Measurements from ENCODE around the gene CHAF1B.
"Not testable (repeated sequence)": the region's sequence is repeated elsewhere in the genome, so short reads cannot be mapped to it uniquely, and the experiment has no call there.

The CHAF1B gene

GRCh38 chr21:36396325-36396724 is 11.1 kb downstream of the CHAF1B start:
- Histone ChIP-seq H3K9me2 (ENCODE audit: low read depth, low read length) (no peaks in the 10 kb centered on the region), H3K9ac (ENCODE audit: low read length) (no peak overlapping the region), H3F3A (ENCODE audit: insufficient read depth, low read length) (no peaks in the 10 kb centered on the region), H3K9me3 (ENCODE audit: low read length) (no peaks in the 10 kb centered on the region), H2AFZ (ENCODE audit: low read length) (no peak overlapping the region), H3K4me2 (ENCODE audit: low read length) (no peak overlapping the region), H3K36me3 (ENCODE audit: insufficient read depth, low read length) (peaks cover 71% of the 10 kb centered on the region), H3K4me3 (ENCODE audit: low read depth, low read length, poor library complexity, severe bottlenecking) (no peak overlapping the region), H3K79me2 (ENCODE audit: insufficient read depth, low read length) (no peaks in the 10 kb centered on the region), H3K27me3 (ENCODE audit: insufficient read depth, low read length) (no peaks in the 10 kb centered on the region), H4K20me1 (ENCODE audit: insufficient read depth, low read length) (no peaks in the 10 kb centered on the region), H3K4me1 (ENCODE audit: insufficient read depth, low read length, severe bottlenecking) (no peaks in the 10 kb centered on the region), H3K27ac (ENCODE audit: low read depth, low read length, poor library complexity, severe bottlenecking) (no peak overlapping the region)
- TF ChIP-seq, protein P1, sequence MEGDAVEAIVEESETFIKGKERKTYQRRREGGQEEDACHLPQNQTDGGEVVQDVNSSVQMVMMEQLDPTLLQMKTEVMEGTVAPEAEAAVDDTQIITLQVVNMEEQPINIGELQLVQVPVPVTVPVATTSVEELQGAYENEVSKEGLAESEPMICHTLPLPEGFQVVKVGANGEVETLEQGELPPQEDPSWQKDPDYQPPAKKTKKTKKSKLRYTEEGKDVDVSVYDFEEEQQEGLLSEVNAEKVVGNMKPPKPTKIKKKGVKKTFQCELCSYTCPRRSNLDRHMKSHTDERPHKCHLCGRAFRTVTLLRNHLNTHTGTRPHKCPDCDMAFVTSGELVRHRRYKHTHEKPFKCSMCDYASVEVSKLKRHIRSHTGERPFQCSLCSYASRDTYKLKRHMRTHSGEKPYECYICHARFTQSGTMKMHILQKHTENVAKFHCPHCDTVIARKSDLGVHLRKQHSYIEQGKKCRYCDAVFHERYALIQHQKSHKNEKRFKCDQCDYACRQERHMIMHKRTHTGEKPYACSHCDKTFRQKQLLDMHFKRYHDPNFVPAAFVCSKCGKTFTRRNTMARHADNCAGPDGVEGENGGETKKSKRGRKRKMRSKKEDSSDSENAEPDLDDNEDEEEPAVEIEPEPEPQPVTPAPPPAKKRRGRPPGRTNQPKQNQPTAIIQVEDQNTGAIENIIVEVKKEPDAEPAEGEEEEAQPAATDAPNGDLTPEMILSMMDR (IDR thresholded peaks at IDR 0.05; ENCODE audit: low read length): no peak
- no peak for TF ChIP-seq EZH2 (IDR thresholded peaks at IDR 0.05; ENCODE audit: borderline replicate concordance, low read length)

DNA sequence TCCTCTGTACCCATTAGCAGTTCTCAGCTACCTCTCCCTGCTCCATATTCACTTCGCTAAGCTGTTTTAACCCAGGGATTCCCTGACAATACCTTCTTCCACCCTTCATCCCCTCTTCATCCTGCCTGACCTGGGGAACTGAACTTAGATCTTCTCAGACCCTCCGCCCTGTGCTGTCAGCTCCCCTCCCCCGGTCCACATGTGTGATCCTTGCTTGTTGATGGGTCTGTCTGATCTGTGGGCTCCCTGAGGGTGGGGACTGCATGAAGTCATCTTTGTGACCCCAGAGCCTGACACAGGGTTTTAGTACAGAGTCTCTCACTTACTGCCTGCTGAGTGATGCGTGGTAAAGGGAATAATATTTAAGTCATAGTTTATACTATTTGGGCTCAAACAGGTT is 11.8 kb downstream of the CHAF1B start:
- Histone ChIP-seq H4K20me1 (ENCODE audit: insufficient read depth, low read length) (no peaks in the 10 kb centered on the region), H3K9me2 (ENCODE audit: low read depth, low read length) (no peaks in the 10 kb centered on the region), H3K36me3 (ENCODE audit: insufficient read depth, low read length) (peaks cover 71% of the 10 kb centered on the region), H3F3A (ENCODE audit: insufficient read depth, low read length) (no peaks in the 10 kb centered on the region), H3K27me3 (ENCODE audit: insufficient read depth, low read length) (no peaks in the 10 kb centered on the region), H2AFZ (ENCODE audit: low read length) (no peak overlapping the region), H3K9ac (ENCODE audit: low read length) (no peak overlapping the region), H3K9me3 (ENCODE audit: low read length) (no peaks in the 10 kb centered on the region), H3K4me3 (ENCODE audit: low read depth, low read length, poor library complexity, severe bottlenecking) (no peak overlapping the region), H3K79me2 (ENCODE audit: insufficient read depth, low read length) (no peaks in the 10 kb centered on the region), H3K4me2 (ENCODE audit: low read length) (no peak overlapping the region), H3K4me1 (ENCODE audit: insufficient read depth, low read length, severe bottlenecking) (no peaks in the 10 kb centered on the region), H3K27ac (ENCODE audit: low read depth, low read length, poor library complexity, severe bottlenecking) (no peak overlapping the region)
- TF ChIP-seq, protein P1 (IDR thresholded peaks at IDR 0.05; ENCODE audit: low read length): no peak
- no peak for TF ChIP-seq EZH2 (IDR thresholded peaks at IDR 0.05; ENCODE audit: borderline replicate concordance, low read length)

- Histone ChIP-seq H2AFZ (ENCODE audit: low read length) (no peak overlapping the region), H3K36me3 (ENCODE audit: insufficient read depth, low read length) (peaks cover 78% of the 10 kb centered on the region)
Measured at GRCh38 chr21:36397606-36398005, 12.4 kb downstream of the CHAF1B start.

GRCh38 chr21:36399736-36400135 is 14.5 kb downstream of the CHAF1B start:
- H4K20me1 ChIP-seq (ENCODE audit: insufficient read depth, low read length); H3K27ac ChIP-seq (ENCODE audit: low read depth, low read length, poor library complexity, severe bottlenecking); H3K9me2 ChIP-seq (ENCODE audit: low read depth, low read length); H2AFZ ChIP-seq (ENCODE audit: low read length); H3F3A ChIP-seq (ENCODE audit: insufficient read depth, low read length); H3K4me2 ChIP-seq (ENCODE audit: low read length); H3K9ac ChIP-seq (ENCODE audit: low read length); H3K79me2 ChIP-seq (ENCODE audit: insufficient read depth, low read length); H3K9me3 ChIP-seq (ENCODE audit: low read length); H3K27me3 ChIP-seq (ENCODE audit: insufficient read depth, low read length); H3K4me3 ChIP-seq (ENCODE audit: low read depth, low read length, poor library complexity, severe bottlenecking); H3K4me1 ChIP-seq (ENCODE audit: insufficient read depth, low read length, severe bottlenecking): not testable (repeated sequence)
- peaks cover 74% of the 10 kb centered on the region for H3K36me3 ChIP-seq (ENCODE audit: insufficient read depth, low read length)

More at GRCh38 chr21:36397606-36398005, 12.4 kb downstream of the CHAF1B start:
- H3K4me2 ChIP-seq (ENCODE audit: low read length): no peak overlapping the region
- H3K9me3 ChIP-seq (ENCODE audit: low read length): no peaks in the 10 kb centered on the region
- no peaks in the 10 kb centered on the region for H3F3A ChIP-seq (ENCODE audit: insufficient read depth, low read length)
- H3K27ac ChIP-seq (ENCODE audit: low read depth, low read length, poor library complexity, severe bottlenecking): no peak overlapping the region
- H4K20me1 ChIP-seq (ENCODE audit: insufficient read depth, low read length): no peaks in the 10 kb centered on the region
- no peak overlapping the region for H3K9ac ChIP-seq (ENCODE audit: low read length)
- H3K9me2 ChIP-seq (ENCODE audit: low read depth, low read length): no peaks in the 10 kb centered on the region
- TF ChIP-seq, protein P1 (IDR thresholded peaks at IDR 0.05; ENCODE audit: low read length): no peak
- no peak for TF ChIP-seq EZH2 (IDR thresholded peaks at IDR 0.05; ENCODE audit: borderline replicate concordance, low read length)
- no peak overlapping the region for H3K4me3 ChIP-seq (ENCODE audit: low read depth, low read length, poor library complexity, severe bottlenecking)
- no peaks in the 10 kb centered on the region for H3K79me2 ChIP-seq (ENCODE audit: insufficient read depth, low read length)
- no peaks in the 10 kb centered on the region for H3K27me3 ChIP-seq (ENCODE audit: insufficient read depth, low read length)
- H3K4me1 ChIP-seq (ENCODE audit: insufficient read depth, low read length, severe bottlenecking): no peaks in the 10 kb centered on the region
